ENCODE measurements around the gene WNT7A.

WNT7A gene

GRCh38 chr3:13870902-13871301, 9.0 kb downstream of the WNT7A start:
- H3K4me3 ChIP-seq (ENCODE audit: low read length) = no peak overlapping the region
- no peaks in the 10 kb centered on the region for H3K36me3 ChIP-seq (ENCODE audit: insufficient read depth, low read depth, low read length)
- H3K9me3 ChIP-seq (ENCODE audit: insufficient read depth, low read depth, low read length) = no peaks in the 10 kb centered on the region
- H3K27ac ChIP-seq (ENCODE audit: low read length) = no peak overlapping the region
- peaks cover 51% of the 10 kb centered on the region for H3K27me3 ChIP-seq (ENCODE audit: insufficient read depth, low read length)
- peaks cover 11% of the 10 kb centered on the region; the same call in 1 of the 2 replicates for H3K4me1 ChIP-seq (ENCODE audit: insufficient read depth, low read length)
- H3K9ac ChIP-seq (ENCODE audit: low read depth, low read length) = no peak overlapping the region

GRCh38 chr3:13869761-13870343, 10.0 kb downstream of the WNT7A start:
- H3K4me3 ChIP-seq (ENCODE audit: low read length) = no peak overlapping the region
- no peak overlapping the region for H3K9ac ChIP-seq (ENCODE audit: low read depth, low read length)
- H3K27me3 ChIP-seq (ENCODE audit: insufficient read depth, low read length) = peaks cover 41% of the 10 kb centered on the region
- no peaks in the 10 kb centered on the region for H3K36me3 ChIP-seq (ENCODE audit: insufficient read depth, low read depth, low read length)
- no peak overlapping the region for H3K27ac ChIP-seq (ENCODE audit: low read length)
- no peaks in the 10 kb centered on the region for H3K9me3 ChIP-seq (ENCODE audit: insufficient read depth, low read depth, low read length)
- peaks cover 11% of the 10 kb centered on the region; the same call in 1 of the 2 replicates for H3K4me1 ChIP-seq (ENCODE audit: insufficient read depth, low read length)

- Histone ChIP-seq H3K9ac (ENCODE audit: low read depth, low read length) (no peak overlapping the region), H3K36me3 (ENCODE audit: insufficient read depth, low read depth, low read length) (no peaks in the 10 kb centered on the region), H3K27ac (ENCODE audit: low read length) (no peak overlapping the region), H3K9me3 (ENCODE audit: insufficient read depth, low read depth, low read length) (no peaks in the 10 kb centered on the region), H3K4me1 (ENCODE audit: insufficient read depth, low read length) (peaks cover 8% of the 10 kb centered on the region; the same call in 1 of the 2 replicates), H3K4me3 (ENCODE audit: low read length) (no peak overlapping the region), H3K27me3 (ENCODE audit: insufficient read depth, low read length) (peaks cover 36% of the 10 kb centered on the region)
These were observed 10.8 kb downstream of the WNT7A start for GRCh38 chr3:13868844-13869724.

GRCh38 chr3:13867732-13868131, 12.1 kb downstream of the WNT7A start:
- Histone ChIP-seq H3K27ac (ENCODE audit: low read length) (no peak overlapping the region), H3K27me3 (ENCODE audit: insufficient read depth, low read length) (peaks cover 24% of the 10 kb centered on the region), H3K9ac (ENCODE audit: low read depth, low read length) (no peak overlapping the region), H3K36me3 (ENCODE audit: insufficient read depth, low read depth, low read length) (no peaks in the 10 kb centered on the region), H3K9me3 (ENCODE audit: insufficient read depth, low read depth, low read length) (no peaks in the 10 kb centered on the region), H3K4me3 (ENCODE audit: low read length) (no peak overlapping the region), H3K4me1 (ENCODE audit: insufficient read depth, low read length) (peaks cover 4% of the 10 kb centered on the region; the same call in 1 of the 2 replicates)

- H3K27me3 ChIP-seq (ENCODE audit: insufficient read depth, low read length) = peaks cover 18% of the 10 kb centered on the region
- H3K9me3 ChIP-seq (ENCODE audit: insufficient read depth, low read depth, low read length) = no peaks in the 10 kb centered on the region
- no peak overlapping the region for H3K27ac ChIP-seq (ENCODE audit: low read length)
- no peak overlapping the region for H3K9ac ChIP-seq (ENCODE audit: low read depth, low read length)
- H3K4me1 ChIP-seq (ENCODE audit: insufficient read depth, low read length) = peaks cover 4% of the 10 kb centered on the region; the same call in 1 of the 2 replicates
- H3K36me3 ChIP-seq (ENCODE audit: insufficient read depth, low read depth, low read length) = no peaks in the 10 kb centered on the region
- no peak overlapping the region for H3K4me3 ChIP-seq (ENCODE audit: low read length)
These were observed 13.6 kb downstream of the WNT7A start for GRCh38 chr3:13866041-13866965.

- Histone ChIP-seq H3K9ac (ENCODE audit: low read depth, low read length) (no peak overlapping the region), H3K36me3 (ENCODE audit: insufficient read depth, low read depth, low read length) (no peaks in the 10 kb centered on the region), H3K9me3 (ENCODE audit: insufficient read depth, low read depth, low read length) (no peaks in the 10 kb centered on the region), H3K4me3 (ENCODE audit: low read length) (no peak overlapping the region), H3K27me3 (ENCODE audit: insufficient read depth, low read length) (peaks cover 18% of the 10 kb centered on the region), H3K4me1 (ENCODE audit: insufficient read depth, low read length) (peaks cover 4% of the 10 kb centered on the region; the same call in 1 of the 2 replicates), H3K27ac (ENCODE audit: low read length) (no peak overlapping the region)
These were observed 14.3 kb downstream of the WNT7A start for GRCh38 chr3:13865581-13865980.

- H3K27ac ChIP-seq (ENCODE audit: low read length) = no peak overlapping the region
- H3K9me3 ChIP-seq (ENCODE audit: insufficient read depth, low read depth, low read length) = no peaks in the 10 kb centered on the region
- peaks cover 4% of the 10 kb centered on the region; the same call in 1 of the 2 replicates for H3K4me1 ChIP-seq (ENCODE audit: insufficient read depth, low read length)
- H3K4me3 ChIP-seq (ENCODE audit: low read length) = no peak overlapping the region
- no peak overlapping the region for H3K9ac ChIP-seq (ENCODE audit: low read depth, low read length)
- peaks cover 18% of the 10 kb centered on the region for H3K27me3 ChIP-seq (ENCODE audit: insufficient read depth, low read length)
- H3K36me3 ChIP-seq (ENCODE audit: insufficient read depth, low read depth, low read length) = no peaks in the 10 kb centered on the region
These were observed 14.8 kb downstream of the WNT7A start for GRCh38 chr3:13865106-13865505.

- no peak overlapping the region for H3K4me3 ChIP-seq (ENCODE audit: low read length)
These were observed 15.8 kb downstream of the WNT7A start for GRCh38 chr3:13863965-13864595.

GRCh38 chr3:13863382-13863952, 16.4 kb downstream of the WNT7A start:
- Histone ChIP-seq H3K4me1 (ENCODE audit: insufficient read depth, low read length) (peaks cover 4% of the 10 kb centered on the region; the same call in 1 of the 2 replicates), H3K4me3 (ENCODE audit: low read length) (no peak overlapping the region), H3K36me3 (ENCODE audit: insufficient read depth, low read depth, low read length) (no peaks in the 10 kb centered on the region), H3K9ac (ENCODE audit: low read depth, low read length) (no peak overlapping the region), H3K27ac (ENCODE audit: low read length) (no peak overlapping the region), H3K9me3 (ENCODE audit: insufficient read depth, low read depth, low read length) (no peaks in the 10 kb centered on the region), H3K27me3 (ENCODE audit: insufficient read depth, low read length) (peaks cover 13% of the 10 kb centered on the region)

More at GRCh38 chr3:13863965-13864595, 15.8 kb downstream of the WNT7A start:
- H3K9ac ChIP-seq (ENCODE audit: low read depth, low read length) = no peak overlapping the region
- H3K4me1 ChIP-seq (ENCODE audit: insufficient read depth, low read length) = peaks cover 4% of the 10 kb centered on the region; the same call in 1 of the 2 replicates
- no peaks in the 10 kb centered on the region for H3K36me3 ChIP-seq (ENCODE audit: insufficient read depth, low read depth, low read length)
- no peaks in the 10 kb centered on the region for H3K9me3 ChIP-seq (ENCODE audit: insufficient read depth, low read depth, low read length)
- peaks cover 17% of the 10 kb centered on the region for H3K27me3 ChIP-seq (ENCODE audit: insufficient read depth, low read length)
- no peak overlapping the region for H3K27ac ChIP-seq (ENCODE audit: low read length)

- H3K27ac ChIP-seq (ENCODE audit: low read length) = no peak overlapping the region
- H3K9me3 ChIP-seq (ENCODE audit: insufficient read depth, low read depth, low read length) = no peaks in the 10 kb centered on the region
- no peak overlapping the region for H3K9ac ChIP-seq (ENCODE audit: low read depth, low read length)
- peaks cover 4% of the 10 kb centered on the region; the same call in 1 of the 2 replicates for H3K4me1 ChIP-seq (ENCODE audit: insufficient read depth, low read length)
- H3K27me3 ChIP-seq (ENCODE audit: insufficient read depth, low read length) = peaks cover 7% of the 10 kb centered on the region
- H3K36me3 ChIP-seq (ENCODE audit: insufficient read depth, low read depth, low read length) = no peaks in the 10 kb centered on the region
- H3K4me3 ChIP-seq (ENCODE audit: low read length) = no peak overlapping the region
These were observed 18.4 kb downstream of the WNT7A start for GRCh38 chr3:13861461-13861860.

All from iPS-20b (cell line).